ENCODE measurements around the gene SPC24.

The SPC24 gene

DNA sequence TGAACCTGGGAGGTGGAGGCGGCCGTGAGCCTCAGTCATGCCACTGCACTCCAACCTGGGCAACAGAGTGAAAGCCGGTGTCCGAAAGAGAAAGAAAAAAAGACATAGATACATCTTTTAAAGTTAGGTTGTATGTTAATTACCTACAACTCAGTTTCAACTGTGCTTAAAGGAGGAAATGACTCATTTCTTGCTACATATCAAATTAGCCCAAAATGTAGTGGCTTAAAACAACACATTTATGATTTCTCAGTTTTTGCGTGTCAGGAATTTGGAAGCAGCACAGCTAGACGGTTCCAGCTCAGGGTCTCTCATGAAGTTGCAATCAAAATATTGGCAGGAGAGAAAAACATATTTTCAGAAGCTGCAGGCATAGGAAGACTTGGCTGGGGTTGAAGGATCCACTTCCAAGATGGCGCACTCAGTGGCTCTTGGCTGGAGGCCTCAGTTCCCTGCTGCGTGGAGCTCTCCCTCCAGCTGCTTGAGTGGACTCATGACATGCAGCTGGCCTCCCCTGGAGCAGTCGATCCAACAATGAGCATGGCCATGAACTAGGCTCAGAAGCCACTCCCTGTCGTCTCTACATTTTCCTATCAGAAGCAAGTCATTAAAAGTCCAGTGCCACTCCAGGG is 59.3 kb downstream of the SPC24 start:
- DNase-seq (ENCODE audit: low spot score): no peak

Data from germinal center (tissue), 1 donor.